NCI-H1092 treated with DMSO at 0.1 percent for 48 hours (cell line): ENCODE measurements around the gene SIM2.
A peak's percentile ranks its signal among the peaks of the same experiment; 100 is the strongest.

ENCODE experiments used
- DNase-seq: peaks from one replicate; lab custom pipeline; 2025; lab: John Stamatoyannopoulos, UW

The SIM2 gene

DNA sequence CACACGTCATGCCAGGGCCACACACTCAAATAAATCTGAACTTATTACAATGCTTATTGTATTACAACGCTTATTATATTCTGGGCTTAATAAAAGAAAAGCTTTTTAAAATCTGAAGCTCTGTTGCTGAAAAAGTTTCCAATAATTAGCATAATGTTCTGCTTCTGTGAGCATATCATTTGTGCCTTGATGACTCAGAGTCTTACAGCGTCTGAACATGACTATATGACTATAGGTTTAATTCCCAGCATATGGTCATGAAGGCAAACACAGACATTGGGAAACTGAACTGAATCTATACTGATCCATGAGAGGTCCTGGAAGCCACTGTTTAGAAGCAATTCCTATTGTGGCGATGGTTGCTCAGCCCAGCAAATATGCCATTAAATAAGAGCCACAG lies 66.3 kb downstream of the SIM2 start:
- DNase-seq: no peak

DNA sequence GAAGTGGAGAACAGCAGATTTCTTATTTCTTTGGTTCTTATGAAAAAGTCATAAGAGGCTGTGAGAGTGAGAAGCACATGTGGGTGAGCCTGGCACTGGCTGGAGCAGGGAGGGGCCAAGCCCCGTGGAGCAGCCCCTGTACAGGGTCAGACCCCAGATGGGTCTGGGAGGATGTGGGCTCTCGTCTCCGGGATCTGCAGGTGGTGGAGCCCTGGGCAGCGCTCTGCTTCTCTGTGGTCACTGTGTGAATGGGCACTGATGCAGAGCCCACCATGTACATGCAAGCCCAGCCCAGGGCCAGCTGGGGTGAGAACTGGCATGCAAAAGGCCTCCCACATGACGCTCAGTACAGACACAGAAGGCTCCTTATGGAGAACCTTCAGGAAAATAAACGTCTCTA lies 67.6 kb downstream of the SIM2 start:
- DNase-seq: no peak

DNA sequence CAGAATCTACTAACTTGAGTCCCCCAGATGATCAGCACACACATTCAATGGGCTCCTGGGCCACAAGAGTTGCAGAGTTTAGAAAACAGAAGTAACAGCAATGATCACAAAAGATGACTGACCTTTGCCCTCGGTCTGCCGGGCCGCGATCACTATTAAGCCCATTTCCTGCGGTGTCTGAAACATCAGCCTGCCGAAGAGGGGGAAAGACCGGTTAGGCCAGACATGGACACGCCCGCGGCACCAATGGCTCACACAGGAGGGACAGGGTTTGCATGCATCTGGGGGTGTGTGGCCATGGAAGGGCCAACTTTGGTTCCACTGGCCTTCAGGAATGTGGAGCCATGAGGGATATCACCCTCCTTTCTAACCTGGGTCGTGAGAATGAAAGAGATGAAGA lies 68.2 kb downstream of the SIM2 start:
- no peak for DNase-seq

DNA sequence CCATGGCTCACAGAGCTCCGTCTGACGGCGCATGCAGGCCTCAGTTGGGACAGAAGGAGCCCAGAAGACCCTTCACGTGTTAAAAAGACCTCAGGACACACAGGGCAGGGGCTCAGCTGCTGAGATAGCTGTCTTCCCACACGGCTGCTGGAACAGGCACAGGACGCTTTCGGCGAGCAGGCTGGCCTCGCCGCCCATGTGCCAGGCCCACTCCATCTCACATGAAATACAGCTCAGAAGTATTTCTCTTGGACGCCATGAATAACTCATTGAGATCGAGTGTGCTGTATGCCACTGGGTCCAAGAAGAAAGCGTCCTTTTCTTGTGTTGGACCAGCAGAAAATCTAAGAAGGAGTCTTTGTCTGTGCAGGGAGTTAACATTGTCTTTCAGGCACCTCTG lies 69.6 kb downstream of the SIM2 start:
- DNase-seq: no peak

DNA sequence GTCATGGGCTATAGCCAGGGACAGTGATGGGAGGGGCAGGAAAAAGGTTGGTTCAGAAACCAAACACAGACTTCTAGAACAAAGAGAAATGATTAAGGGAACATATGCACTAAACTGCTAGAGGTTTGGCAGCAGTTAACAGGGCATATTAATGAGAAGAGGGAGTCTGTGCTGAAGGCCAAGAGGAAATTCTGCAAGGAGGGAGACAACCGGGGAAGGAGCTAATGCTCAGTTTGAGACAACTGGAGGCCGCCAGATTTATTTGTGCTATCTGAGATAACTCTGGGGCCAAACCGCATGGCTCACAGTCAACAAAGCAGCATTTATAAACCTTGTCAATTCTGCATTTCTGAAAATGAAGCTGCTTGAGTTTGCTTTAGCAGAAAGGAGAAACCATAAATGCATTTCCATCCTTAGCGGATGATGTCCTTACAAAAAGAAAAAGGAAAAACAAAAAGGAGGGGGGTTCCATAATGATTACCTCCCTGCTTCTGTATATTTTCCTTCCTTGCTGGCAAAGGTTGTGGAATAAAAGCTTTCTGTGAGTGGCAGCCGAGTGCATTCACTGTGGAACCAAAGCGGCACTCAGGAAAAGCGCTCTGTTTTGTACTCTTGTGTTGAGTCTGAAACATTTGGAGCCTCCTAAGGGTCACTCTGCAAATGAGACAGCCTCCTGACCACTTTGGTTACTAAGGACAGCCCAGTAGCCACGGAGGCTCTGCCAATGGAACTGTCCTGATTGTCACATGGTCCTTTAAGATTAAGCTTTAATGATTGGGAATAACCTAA lies 70.3 kb downstream of the SIM2 start:
- peak; percentile 57 for DNase-seq

DNA sequence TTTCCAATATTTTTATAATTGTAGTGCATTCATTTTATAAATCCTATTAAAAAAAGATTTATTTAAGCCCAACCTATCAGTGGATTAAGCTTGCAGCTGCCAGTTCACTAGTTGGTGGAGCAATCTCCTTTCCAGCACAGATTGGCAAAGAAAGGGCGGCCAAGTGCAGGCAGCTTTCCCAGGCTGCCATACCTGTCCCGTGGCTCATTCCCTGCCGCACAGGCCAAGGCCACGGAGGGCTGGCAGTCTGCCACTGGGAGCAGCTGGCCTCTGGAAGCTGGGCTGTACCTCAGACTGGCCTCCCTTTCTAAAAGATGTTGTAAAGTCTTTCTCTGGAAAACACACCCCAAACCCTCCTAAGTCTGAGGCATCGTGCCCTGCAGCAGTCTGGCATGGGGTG lies 74.2 kb downstream of the SIM2 start:
- DNase-seq: peak; percentile 67

DNA sequence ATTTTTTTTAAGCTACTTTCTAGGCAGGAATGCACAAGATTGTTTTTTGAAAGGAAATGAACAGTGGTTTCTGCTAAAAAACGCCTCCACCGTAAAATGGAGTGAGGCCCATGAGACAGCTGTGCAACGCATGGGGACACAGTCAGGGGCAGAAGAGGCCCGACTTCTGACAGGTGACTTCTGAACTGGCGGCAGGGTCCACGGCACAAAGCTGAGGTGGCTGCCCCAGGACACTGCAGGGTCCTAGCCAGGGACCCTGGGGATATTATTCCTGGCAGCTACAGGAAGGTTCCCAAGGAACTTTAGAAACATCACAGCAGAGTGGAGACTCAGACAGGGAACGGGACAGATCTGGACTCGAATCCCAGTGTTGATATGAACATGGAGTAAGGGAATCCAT lies 75.1 kb downstream of the SIM2 start:
- DNase-seq: no peak

DNA sequence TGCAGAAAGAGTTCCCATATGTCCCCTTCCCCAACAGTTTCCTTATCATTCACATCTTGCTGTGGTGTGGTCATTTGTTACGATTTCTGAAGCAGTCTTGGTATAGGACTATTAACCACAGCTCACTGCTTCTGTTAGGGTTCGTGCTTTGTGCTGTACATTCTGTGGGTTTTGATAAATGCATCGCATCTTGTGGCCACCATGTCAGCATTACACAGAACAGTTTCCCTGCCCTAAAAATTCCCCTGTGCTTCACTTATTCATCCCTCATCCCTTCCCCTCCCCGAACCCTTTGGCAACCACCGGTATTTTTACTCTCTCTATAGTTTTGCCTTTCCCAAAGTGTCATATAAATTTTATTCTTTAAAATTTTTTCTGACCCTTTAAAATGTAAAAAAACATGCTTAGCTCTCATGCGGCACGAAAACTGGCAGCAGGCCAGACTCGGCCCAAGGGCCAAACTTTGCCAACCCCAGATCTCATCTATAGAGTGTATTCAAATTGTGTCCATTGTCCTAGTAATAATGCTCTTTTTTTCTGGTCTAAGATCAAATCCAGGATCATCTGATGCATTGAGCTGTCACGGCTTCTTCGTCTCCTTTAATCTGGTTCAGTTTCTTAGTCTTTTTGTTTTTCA lies 78.2 kb downstream of the SIM2 start:
- DNase-seq: no peak

DNA sequence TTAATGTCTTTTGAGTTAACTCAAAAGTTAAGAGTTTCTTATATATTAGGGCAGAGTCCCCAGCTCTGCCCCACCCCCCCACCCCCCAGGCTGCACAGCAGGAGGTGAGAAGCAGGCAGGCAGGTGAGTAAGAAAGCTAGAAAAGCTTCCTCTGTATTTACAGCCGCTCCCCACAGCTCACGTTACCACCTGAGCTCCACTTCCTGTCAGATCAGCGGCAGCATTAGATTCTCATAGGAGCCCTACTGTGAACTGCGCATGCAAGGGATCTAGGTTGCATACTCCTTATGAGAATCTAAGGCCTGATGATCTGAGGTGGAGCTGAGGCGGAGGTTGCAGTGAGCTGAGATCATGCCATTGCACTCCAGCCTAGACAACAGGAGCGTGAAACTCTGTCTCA lies 81.9 kb downstream of the SIM2 start:
- DNase-seq: no peak

DNA sequence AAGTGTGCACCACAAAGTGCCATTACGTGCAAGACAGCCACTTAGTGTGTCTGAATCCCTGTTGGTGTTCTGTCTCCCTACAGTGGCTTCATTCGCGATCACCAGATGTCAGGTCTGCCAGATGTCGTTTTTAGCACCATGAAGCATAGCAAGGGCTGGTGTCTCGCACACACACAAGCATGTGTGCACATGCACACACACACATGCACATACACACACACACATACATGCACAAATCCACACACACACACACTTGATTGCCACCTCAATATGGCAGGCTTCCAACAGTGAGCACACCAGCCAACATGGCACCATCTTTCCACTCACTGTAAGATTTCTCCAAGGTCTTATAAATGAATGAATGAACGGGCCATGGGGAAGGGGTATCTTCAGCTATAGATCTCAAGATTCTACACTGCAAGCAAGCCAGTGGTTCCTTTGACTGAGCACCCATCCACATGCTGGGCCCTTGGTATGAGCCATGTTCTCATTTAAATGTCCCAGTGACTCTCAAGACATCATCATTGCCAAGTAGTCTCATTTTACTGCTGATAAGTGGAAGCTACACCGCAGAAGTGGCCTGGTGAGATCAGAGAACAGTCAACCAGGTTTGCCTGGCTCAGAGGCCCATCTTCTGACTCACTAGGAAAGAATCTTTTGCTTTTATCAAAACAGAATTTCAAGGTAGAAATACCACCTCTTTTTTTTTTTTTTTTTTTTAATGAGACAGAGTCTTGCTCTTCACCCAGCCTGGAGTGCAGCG lies 84.9 kb downstream of the SIM2 start:
- DNase-seq: no peak

DNA sequence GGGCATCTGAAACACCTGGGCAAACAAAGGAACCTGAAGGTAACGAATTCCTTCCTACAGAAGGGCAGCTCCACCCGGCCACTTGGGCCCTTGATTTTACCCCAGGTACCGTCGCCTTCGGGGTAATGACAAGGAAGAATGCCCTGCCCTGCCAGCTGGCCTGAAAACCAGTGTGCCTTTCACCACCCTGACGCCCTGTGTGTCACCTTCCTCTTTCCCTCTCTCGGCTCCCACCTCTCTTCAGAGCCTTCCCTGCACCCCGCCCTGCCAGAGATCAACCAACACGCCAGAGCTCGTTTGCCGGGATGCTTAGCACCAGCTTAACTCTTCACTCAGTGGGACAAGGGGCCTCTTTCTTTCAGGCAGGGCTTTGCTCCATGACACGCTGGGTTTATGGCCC lies 86.0 kb downstream of the SIM2 start:
- DNase-seq: no peak

DNA sequence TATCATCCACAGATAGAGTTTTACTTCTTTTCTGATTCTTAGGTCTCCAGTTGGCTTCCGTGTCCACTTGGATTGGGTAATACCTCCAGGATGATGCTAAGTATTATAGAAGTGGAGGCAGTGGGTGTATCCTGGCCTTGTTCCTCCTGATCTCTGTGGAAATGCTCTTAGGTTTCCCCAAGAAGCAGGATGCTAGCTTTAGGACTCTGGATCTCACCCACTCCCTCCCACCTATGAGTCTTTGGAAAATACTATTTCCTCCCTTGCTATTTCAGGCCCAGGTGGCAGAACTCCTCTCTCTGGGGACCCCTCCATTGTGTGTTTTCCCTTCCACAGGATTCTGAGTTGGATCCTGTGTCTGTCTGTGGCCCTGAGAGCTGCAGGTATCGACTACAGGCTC lies 86.7 kb downstream of the SIM2 start:
- DNase-seq: no peak

DNA sequence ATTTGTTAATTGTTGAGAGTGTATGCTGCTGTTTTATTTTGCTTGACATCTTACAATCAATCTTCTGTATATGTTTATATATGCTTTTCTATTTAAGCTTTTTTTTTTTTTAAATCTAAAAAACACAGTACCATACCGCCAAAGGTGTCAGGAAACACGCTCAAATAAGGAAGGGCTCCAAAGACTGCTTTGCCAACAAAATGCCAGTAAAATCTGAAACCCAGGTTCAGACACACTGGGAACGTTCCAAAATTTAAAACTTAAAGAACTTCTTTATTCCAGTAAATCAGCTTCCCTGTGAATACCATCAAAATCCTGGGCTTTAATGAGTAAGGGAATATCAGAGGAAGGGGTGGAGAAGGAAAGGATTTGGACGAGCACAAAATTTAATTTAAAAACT lies 87.3 kb downstream of the SIM2 start:
- DNase-seq: no peak

DNA sequence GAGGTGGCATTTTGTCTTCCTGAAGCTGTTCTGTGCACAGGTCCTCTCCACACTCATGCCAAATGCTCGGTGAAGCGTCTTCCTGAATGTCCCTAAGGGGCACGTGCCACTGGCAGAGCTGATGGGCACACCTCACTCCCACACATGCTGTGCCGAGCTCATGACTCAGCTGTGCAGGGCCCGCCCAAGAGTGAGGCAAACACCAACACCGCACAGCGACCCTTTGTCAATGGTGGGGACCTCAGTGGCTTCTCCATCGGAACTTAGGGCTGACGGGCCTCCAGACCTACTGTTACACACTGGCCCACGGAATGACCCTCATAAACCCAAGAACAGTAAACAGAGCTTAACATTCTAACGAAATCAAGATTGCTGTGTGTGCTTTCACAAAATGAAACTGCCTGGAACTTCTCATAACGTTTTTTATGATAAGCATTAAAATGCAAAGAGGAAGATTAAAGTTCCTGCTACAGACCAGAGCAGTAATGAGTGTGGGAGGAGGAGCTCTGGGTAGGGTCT lies 89.3 kb downstream of the SIM2 start:
- no peak for DNase-seq

DNA sequence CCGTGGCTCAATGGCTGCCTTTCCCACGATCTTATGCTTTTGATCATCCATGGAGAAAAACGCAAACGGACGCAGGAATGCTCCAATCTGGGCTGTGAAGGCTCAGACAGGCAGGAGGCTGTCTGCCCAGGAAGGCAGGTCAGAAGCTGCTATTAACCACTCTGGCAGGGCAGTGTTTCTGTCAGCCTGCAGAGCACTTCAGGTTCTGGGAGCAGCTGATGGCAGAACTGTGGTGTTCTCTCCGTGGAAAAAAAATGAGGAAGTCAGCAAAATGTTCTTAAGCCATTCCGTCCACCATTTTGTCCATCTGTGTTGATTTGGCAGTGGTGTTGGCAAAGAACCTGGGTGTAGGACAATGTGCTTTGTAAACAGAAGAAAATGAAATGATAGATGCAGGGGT lies 91.7 kb downstream of the SIM2 start:
- peak; percentile 29 for DNase-seq

DNA sequence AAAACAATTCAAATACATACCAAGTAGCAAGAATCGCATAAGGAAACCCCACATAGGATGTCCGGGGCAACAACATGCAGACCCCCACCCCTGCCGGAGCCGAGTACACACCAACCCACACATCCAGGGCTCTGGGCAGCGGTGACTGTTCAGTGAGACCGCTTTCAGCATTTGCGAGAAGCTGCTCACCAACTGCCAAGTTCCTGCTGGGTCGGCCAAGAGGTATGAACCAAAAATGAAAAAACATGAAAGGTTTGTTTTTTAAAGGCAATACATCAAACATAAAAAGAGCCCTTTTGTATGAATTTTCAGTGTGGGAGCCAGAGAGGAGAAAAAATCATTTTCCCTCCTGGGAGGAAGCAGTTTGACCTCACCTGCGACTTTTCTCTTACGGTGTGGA lies 92.3 kb downstream of the SIM2 start:
- DNase-seq: no peak

DNA sequence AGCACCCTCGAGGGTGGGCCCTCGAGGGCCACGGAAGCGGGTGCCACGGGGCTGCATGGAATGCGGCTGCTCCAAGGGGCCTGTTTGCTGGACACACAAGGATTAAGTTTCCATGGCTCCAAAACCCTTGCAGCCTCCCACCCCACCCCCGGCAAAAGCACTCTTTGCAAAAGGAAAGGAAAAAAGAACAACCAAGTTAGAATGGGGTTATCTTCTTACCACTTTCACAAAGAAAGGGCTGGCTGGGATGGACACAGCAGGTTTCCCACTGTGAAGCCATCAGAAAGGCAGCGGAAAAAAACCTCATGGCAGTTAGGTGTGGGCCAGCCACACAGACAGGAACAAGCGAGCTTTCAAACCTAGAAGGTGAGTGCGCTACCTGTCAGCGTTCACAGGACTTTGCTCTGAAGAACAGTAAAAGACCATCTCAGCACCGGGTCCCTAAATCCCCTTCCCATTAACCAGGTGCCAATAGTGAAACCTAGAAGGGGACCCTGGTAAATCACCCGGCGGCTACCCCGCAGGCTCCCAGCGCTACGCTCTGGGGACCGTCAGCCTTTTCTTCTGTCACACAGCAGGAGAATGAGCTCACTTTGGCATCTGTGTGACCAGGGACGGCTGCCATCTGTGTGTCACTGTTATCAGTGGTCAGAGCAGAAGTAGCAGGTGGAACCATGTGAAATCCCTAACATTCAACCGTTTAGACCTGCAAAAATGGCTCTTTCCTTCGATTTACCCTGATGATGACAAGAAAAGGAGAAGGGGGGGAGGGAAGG lies 93.0 kb downstream of the SIM2 start:
- DNase-seq: peak; percentile 57

DNA sequence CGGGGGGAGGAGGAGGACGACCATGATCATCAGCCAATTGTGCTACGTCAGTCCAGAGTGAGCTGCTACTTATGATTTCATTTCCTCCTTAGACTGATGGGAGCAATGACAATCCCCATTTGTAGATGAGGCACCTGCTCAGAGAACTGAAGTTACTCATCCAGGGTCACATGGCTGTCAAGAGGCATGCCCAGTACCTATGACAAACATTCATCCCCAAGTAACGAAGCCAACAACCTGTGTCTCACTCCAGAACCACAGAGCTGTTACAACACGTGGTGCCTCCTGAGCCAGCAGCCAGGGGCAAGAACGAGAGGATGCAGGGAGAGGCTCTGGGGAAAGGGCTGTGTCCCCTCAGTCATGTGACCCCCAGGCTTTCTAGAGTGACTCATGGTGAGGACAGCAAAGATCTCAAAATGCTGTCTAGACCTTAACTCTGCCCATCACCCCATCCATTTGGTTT lies 93.6 kb downstream of the SIM2 start:
- peak; percentile 57 for DNase-seq

DNA sequence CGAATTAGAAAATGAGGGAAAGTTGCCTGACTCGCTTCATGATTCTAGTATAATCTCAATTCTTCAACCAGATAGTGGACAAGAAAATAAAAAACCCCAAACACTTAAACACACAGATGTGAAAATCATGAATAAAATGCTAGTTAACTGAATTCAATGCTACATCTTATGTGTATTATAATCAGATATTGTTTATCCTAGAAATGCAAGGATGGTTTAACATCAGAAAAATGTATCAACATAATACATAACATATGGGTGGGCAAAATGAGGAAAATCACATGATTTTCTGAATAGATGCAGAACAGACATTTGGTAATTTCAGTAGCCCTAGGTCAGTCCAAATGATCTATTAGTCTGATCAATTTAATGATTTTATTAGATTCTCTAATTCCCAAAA lies 97.2 kb downstream of the SIM2 start:
- no peak for DNase-seq

DNA sequence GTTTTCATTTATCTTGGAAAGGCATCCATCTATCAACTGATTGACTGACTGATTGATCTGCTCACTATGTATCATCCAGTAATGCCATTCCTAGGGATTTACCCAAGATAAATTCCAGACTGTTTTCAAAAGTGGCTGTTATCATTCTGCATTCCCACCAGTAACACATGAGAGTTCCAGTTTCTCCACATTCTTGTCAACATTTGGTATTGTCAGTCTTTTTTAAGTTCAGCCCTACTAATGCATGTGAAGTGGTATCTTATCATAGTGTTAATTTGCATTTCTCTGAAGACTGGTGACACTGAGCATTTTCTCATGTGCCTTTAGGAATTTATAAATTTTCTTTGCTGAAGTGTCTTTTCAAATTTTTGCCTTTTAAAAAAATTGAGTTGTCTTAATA lies 99.6 kb downstream of the SIM2 start:
- no peak for DNase-seq
